GM12878 (cell line): Measurements from ENCODE around the gene ZNF408.

ENCODE experiments used
- IRF4 ChIP-seq: IDR thresholded peaks from 2 replicates; pipeline ENCODE4 v1.6.1; 2011; ENCODE audit warnings: low read depth, low read length
- NR2C1 ChIP-seq: fragments of 450-650 bp; IDR thresholded peaks from 2 replicates; pipeline ENCODE4 v1.6.1; 2017; ENCODE audit warnings: antibody characterized with exemption, mild to moderate bottlenecking, moderate library complexity
- RFX5 ChIP-seq: IDR thresholded peaks from 2 replicates; pipeline ENCODE4 v1.6.1; 2011; ENCODE audit warnings: low read depth, low read length, improper control_type of control experiment
- YY1 ChIP-seq: IDR thresholded peaks from 2 replicates; pipeline ENCODE4 v1.6.1; 2011; ENCODE audit warnings: low read depth, mild to moderate bottlenecking, low read length

GRCh38 chr11:46661836-46662235 lies 39.0 kb upstream of the ZNF408 start:
- no peak for TF ChIP-seq YY1
- TF ChIP-seq NR2C1, result no peak
- TF ChIP-seq RFX5, result no peak
- TF ChIP-seq IRF4, result no peak
